Ishikawa (cell line): ENCODE results near the gene TBC1D4.

ENCODE experiments used
- CEBPB ChIP-seq: IDR thresholded peaks from 2 replicates; pipeline ENCODE4 v1.6.1; 2012
- CREB1 ChIP-seq: IDR thresholded peaks from 2 replicates; pipeline ENCODE4 v1.6.1; 2012; ENCODE audit warnings: low read depth
- EGR1 ChIP-seq: IDR thresholded peaks from 2 replicates; pipeline ENCODE4 v1.6.1; 2012
- EP300 ChIP-seq: IDR thresholded peaks from 2 replicates; pipeline ENCODE4 v1.6.1; 2012; ENCODE audit warnings: borderline replicate concordance
- FOXM1 ChIP-seq: IDR thresholded peaks from 2 replicates; pipeline ENCODE4 v1.6.1; 2012; ENCODE audit warnings: low read depth, borderline replicate concordance
- MAX ChIP-seq: IDR thresholded peaks from 2 replicates; pipeline ENCODE4 v1.6.1; 2012
- NFIC ChIP-seq: IDR thresholded peaks from 2 replicates; pipeline ENCODE4 v1.6.1; 2012
- RAD21 ChIP-seq: IDR thresholded peaks from 2 replicates; pipeline ENCODE4 v1.6.1; 2012; ENCODE audit warnings: low read depth
- REST ChIP-seq: IDR thresholded peaks from 2 replicates; pipeline ENCODE4 v1.6.1; 2012; ENCODE audit warnings: low read depth, mild to moderate bottlenecking
- TAF1 ChIP-seq: IDR thresholded peaks from 2 replicates; pipeline ENCODE4 v1.6.1; 2012; ENCODE audit warnings: low read depth, mild to moderate bottlenecking
- TCF12 ChIP-seq: IDR thresholded peaks from 2 replicates; pipeline ENCODE4 v1.6.1; 2012; ENCODE audit warnings: low read depth
- TEAD4 ChIP-seq: IDR thresholded peaks from 2 replicates; pipeline ENCODE4 v1.6.1; 2012
- USF1 ChIP-seq: IDR thresholded peaks from 2 replicates; pipeline ENCODE4 v1.6.1; 2012
- YY1 ChIP-seq: IDR thresholded peaks from 2 replicates; pipeline ENCODE4 v1.6.1; 2012; ENCODE audit warnings: low read depth
- ZBTB7A ChIP-seq: IDR thresholded peaks from 2 replicates; pipeline ENCODE4 v1.6.1; 2012; ENCODE audit warnings: low read depth

The TBC1D4 gene

GRCh38 chr13:75318138-75318833, 163.7 kb downstream of the TBC1D4 start:
- TF ChIP-seq TCF12 (no peak), EGR1 (no peak), USF1 (no peak), YY1 (no peak), EP300 (no peak), CEBPB (no peak), CREB1 (no peak), ZBTB7A (no peak), MAX (no peak), TAF1 (no peak), RAD21 (no peak), REST (no peak), FOXM1 (no peak), TEAD4 (no peak), NFIC (no peak)

- TF ChIP-seq TEAD4 (no peak), FOXM1 (no peak), EGR1 (no peak), CREB1 (no peak), YY1 (no peak), EP300 (no peak), TAF1 (no peak), MAX (no peak), USF1 (no peak), NFIC (no peak), CEBPB (no peak), ZBTB7A (no peak), REST (no peak), TCF12 (no peak), RAD21 (no peak)
These were observed 165.5 kb downstream of the TBC1D4 start for GRCh38 chr13:75316427-75316826.

GRCh38 chr13:75312884-75313520, 169.0 kb downstream of the TBC1D4 start:
- TF ChIP-seq REST (no peak), NFIC (no peak), CEBPB (no peak), FOXM1 (no peak), CREB1 (no peak), YY1 (no peak), MAX (no peak), ZBTB7A (no peak), EGR1 (no peak), TEAD4 (no peak), TCF12 (no peak), USF1 (no peak), RAD21 (no peak), EP300 (no peak), TAF1 (no peak)
